Kidney (tissue), 14 donors: ENCODE data around the gene TMTC3. TPM values are rescaled to one million over a fixed set of nuclear protein-coding genes. Genes with fewer than 3 reads are reported as not detected.

Experiments
- DNase-seq, 5 donors: peaks; one replicate each; pipeline ENCODE4 v3.0.0-alpha.2; 2013 to 2020
- FAIRE-seq: peaks from 2 replicates; lab custom pipeline; 2012; peaks lifted over from hg19 to GRCh38; lab: Jason Lieb, UNC
- H3K27ac ChIP-seq, 2 donors: one replicate each; pipeline ENCODE4 v1.7.0; 2013; ENCODE audit warnings: low read depth in 2 of 2, low read length in 2 of 2, inconsistent platforms in 1 of 2
- H3K27me3 ChIP-seq: one replicate; pipeline ENCODE4 v1.7.1; 2013; ENCODE audit warnings: low read length, inconsistent platforms; ENCODE audit not compliant: control insufficient read depth, insufficient read depth
- H3K36me3 ChIP-seq, 3 donors: one replicate each; pipeline versions ENCODE4 v1.7.0 to v1.7.1; 2013; ENCODE audit warnings: low read length in 3 of 3, control low read depth in 1 of 3, inconsistent platforms in 1 of 3; ENCODE audit not compliant: insufficient read depth in 3 of 3, control insufficient read depth in 2 of 3
- H3K4me1 ChIP-seq, 3 donors: one replicate each; pipeline versions ENCODE4 v1.7.0 to v1.7.1; 2013; ENCODE audit warnings: low read length in 3 of 3, inconsistent platforms in 1 of 3, low read depth in 1 of 3; ENCODE audit not compliant: control insufficient read depth in 2 of 3, insufficient read depth in 2 of 3
- H3K4me3 ChIP-seq, 3 donors: one replicate each; pipeline versions ENCODE4 v1.7.0 to v1.8.1; 2013; ENCODE audit warnings: low read length in 3 of 3, control low read depth in 1 of 3, inconsistent platforms in 1 of 3
- H3K9ac ChIP-seq, 3 donors: one replicate each; pipeline versions ENCODE4 v1.7.0 to v1.7.1; 2013; ENCODE audit warnings: low read length in 3 of 3, control low read depth in 1 of 3, inconsistent platforms in 1 of 3
- H3K9me3 ChIP-seq, 3 donors: one replicate each; pipeline versions ENCODE4 v1.7.0 to v1.7.1; 2013; ENCODE audit warnings: low read length in 3 of 3, control low read depth in 1 of 3, inconsistent platforms in 1 of 3; ENCODE audit not compliant: control insufficient read depth in 2 of 3, insufficient read depth in 1 of 3
- CTCF ChIP-seq: IDR thresholded peaks from 3 replicates; pipeline ENCODE4 v1.5.1; 2012; ENCODE audit warnings: mild to moderate bottlenecking, moderate library complexity, borderline replicate concordance; ENCODE audit not compliant: insufficient read depth; ENCODE audit errors: extremely low read depth
- intact Hi-C: fragments of 100-400 bp; cut with DNase I; formaldehyde crosslinking; loops from one replicate; pipeline ENCODE4 v1.11.1; 2022
- polyA plus RNA-seq: library from polyadenylated mRNA; stranded (reverse); fragments of 350-450 nt; fragmentation: Illumina TruSeq; extraction: RNeasy Lipid Tissue Mini Kit (QIAGEN cat#74804); gene quantifications from one replicate; pipeline ENCODE4 v1.2.3, GENCODE V29; 2014; ENCODE audit warnings: low read depth, low replicate concordance; ENCODE audit not compliant: insufficient read depth
- total RNA-seq: library from RNA; stranded (reverse); fragmentation: NEBNext Ultra II Directional; extraction: Animal tissue kit (Norgen Biotek cat#: 25700); gene quantifications from one replicate; pipeline ENCODE4 v1.2.1, GENCODE V29; 2021
- donor health status: control.
- donor health status: control.
- donor health status: control.
- donor health status: control.
- donor health status: control.
- donor health status: DM: yes; HTN: yes; CAD: no.
- donor health status: Normal renal cell carcinoma (clear cell type).

Gene TMTC3
- total and polyA plus RNA-seq, 2 donors from 2014 or later: 5.1 to 23.5 TPM

DNA sequence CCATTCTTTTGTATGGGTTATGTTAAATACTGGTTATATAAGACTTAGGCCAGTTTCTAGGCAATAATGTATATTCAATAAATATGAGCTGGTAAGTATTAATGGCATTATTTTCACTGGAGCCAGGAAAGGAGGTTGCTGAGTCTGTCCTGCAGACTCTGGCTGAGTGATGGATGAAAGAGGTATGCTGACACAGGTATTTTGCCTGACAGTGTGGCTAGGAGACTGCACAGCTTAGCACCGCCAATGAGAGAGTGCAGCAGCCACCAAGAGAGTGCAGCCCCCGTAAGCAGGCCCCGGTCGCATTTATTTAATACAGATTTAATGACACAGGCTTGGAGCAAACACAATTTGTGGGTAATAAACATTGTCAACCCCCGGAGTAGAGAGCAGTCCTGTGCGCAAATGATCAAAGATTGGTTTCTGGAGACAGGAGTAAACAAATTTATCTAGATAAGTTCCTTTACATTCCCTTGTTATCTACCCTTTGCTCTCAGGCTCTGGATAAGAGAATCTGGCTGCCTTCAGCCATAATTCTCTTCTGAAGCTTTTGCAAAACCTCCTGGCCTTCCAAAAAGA is 37.4 kb downstream of the TMTC3 start:
- FAIRE-seq: no peak
- Histone ChIP-seq H3K36me3 (peaks cover 7 to 30% (median 11%) of the 10 kb centered on the region in 3 donors), H3K4me1 (no peaks in the 10 kb centered on the region), H3K4me3 (no peak overlapping the region), H3K9ac (no peak overlapping the region), H3K27me3 (no peaks in the 10 kb centered on the region), H3K27ac (no peak overlapping the region), H3K9me3 (peaks cover 0 to 4% (median 0%) of the 10 kb centered on the region in 3 donors)
- no peak for TF ChIP-seq CTCF
- intact Hi-C loops: no loop called here
- DNase-seq: no peak

GRCh38 chr12:88181881-88182280 is 39.8 kb downstream of the TMTC3 start:
- no peaks in the 10 kb centered on the region for H3K4me1 ChIP-seq
- no peak overlapping the region for H3K9ac ChIP-seq
- peaks cover 0 to 4% (median 0%) of the 10 kb centered on the region in 3 donors for H3K9me3 ChIP-seq
- FAIRE-seq (no peak), DNase-seq (no peak)
- H3K4me3 ChIP-seq: no peak overlapping the region
- no peak for TF ChIP-seq CTCF
- peaks cover 6 to 19% (median 7%) of the 10 kb centered on the region in 3 donors for H3K36me3 ChIP-seq
- intact Hi-C loops: no loop called here
- H3K27me3 ChIP-seq: no peaks in the 10 kb centered on the region
- H3K27ac ChIP-seq: no peak overlapping the region

DNA sequence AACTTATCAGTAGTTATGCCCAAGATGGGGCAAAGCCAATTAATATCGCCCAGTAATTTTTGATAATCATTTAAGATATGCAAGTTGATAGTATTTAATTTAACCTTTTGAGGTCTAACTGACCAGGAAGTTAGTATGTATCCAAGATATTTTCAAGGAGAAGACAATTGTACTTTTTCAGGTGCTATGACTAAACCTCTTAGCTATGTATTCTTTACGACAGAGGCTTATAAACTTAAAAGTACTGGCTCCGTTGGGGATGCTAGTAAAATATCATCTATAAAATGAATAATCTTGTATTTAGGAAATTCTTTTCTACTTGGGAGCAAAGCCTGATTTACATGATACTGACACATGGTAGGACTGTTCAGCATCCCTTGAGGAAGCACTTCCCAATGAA is 40.3 kb downstream of the TMTC3 start:
- FAIRE-seq: no peak
- no peak for TF ChIP-seq CTCF
- peaks cover 0 to 4% (median 0%) of the 10 kb centered on the region in 3 donors for H3K9me3 ChIP-seq

GRCh38 chr12:88184196-88184595 is 42.1 kb downstream of the TMTC3 start:
- DNase-seq (no peak), FAIRE-seq (no peak)
- no peak for TF ChIP-seq CTCF
- Histone ChIP-seq H3K27ac (no peak overlapping the region), H3K4me3 (no peak overlapping the region), H3K27me3 (no peaks in the 10 kb centered on the region), H3K36me3 (peaks cover 2 to 14% (median 3%) of the 10 kb centered on the region in 3 donors), H3K4me1 (no peaks in the 10 kb centered on the region), H3K9ac (no peak overlapping the region), H3K9me3 (peaks cover 0 to 4% (median 0%) of the 10 kb centered on the region in 3 donors)
- intact Hi-C loops: no loop called here

More for the DNA sequence above, 40.3 kb downstream of the TMTC3 start:
- Histone ChIP-seq H3K36me3 (peaks cover 4 to 15% (median 5%) of the 10 kb centered on the region in 3 donors), H3K27me3 (no peaks in the 10 kb centered on the region), H3K4me1 (no peaks in the 10 kb centered on the region), H3K9ac (no peak overlapping the region), H3K4me3 (no peak overlapping the region), H3K27ac (no peak overlapping the region)
- no peak for DNase-seq
- intact Hi-C loops: no loop called here
